GM12878 (cell line): ENCODE measurements around the gene MRGPRF. TPM values are rescaled to one million over a fixed set of nuclear protein-coding genes. Genes with fewer than 3 reads are reported as not detected.

ENCODE experiments used
- ASH2L ChIP-seq: fragments of 300-600, 200-600 bp; sonication (generic); IDR thresholded peaks from 2 replicates; pipeline ENCODE4 v1.6.1; 2017; ENCODE audit warnings: low read depth, mild to moderate bottlenecking, borderline replicate concordance
- BHLHE40 ChIP-seq, 2 experiments: fragments of 450-650 bp in 1 of 2; IDR thresholded peaks; 2 replicates each; pipeline ENCODE4 v1.6.1; 2011 to 2017; ENCODE audit warnings: low read depth in 2 of 2, borderline replicate concordance in 1 of 2, improper control_type of control experiment in 1 of 2, low read length in 1 of 2, mild to moderate bottlenecking in 1 of 2
- BMI1 ChIP-seq: fragments of 450-650 bp; IDR thresholded peaks from 2 replicates; pipeline ENCODE4 v1.6.1; 2016; ENCODE audit warnings: mild to moderate bottlenecking, moderate library complexity, borderline replicate concordance
- CREB1 ChIP-seq: IDR thresholded peaks from 2 replicates; pipeline ENCODE4 v1.6.1; 2012; ENCODE audit warnings: low read depth, mild to moderate bottlenecking, inconsistent platforms
- EED ChIP-seq: sonication (generic); IDR thresholded peaks from 2 replicates; pipeline ENCODE4 v1.6.1; 2016; ENCODE audit warnings: antibody characterized with exemption, low read depth
- KAT2A ChIP-seq: conservative IDR thresholded peaks from 2 replicates; pipeline ENCODE4 v1.6.1; 2011; ENCODE audit warnings: low read depth, low read length; ENCODE audit not compliant: control insufficient read depth
- NR2C1 ChIP-seq: fragments of 450-650 bp; IDR thresholded peaks from 2 replicates; pipeline ENCODE4 v1.6.1; 2017; ENCODE audit warnings: antibody characterized with exemption, mild to moderate bottlenecking, moderate library complexity
- PRDM15 ChIP-seq: fragments of 450-650 bp; formaldehyde crosslinking; IDR thresholded peaks from 2 replicates; pipeline ENCODE4 v1.4.0; 2020; ENCODE audit warnings: mild to moderate bottlenecking, moderate library complexity
- SKIL ChIP-seq: fragments of 450-650 bp; IDR thresholded peaks from 2 replicates; pipeline ENCODE4 v1.6.1; 2017; ENCODE audit warnings: mild to moderate bottlenecking, low read depth, inconsistent platforms; ENCODE audit not compliant: poor library complexity, severe bottlenecking
- SREBF1 ChIP-seq: IDR thresholded peaks from 2 replicates; pipeline ENCODE4 v1.6.1; 2012; ENCODE audit warnings: mild to moderate bottlenecking, low read length
- YY1 ChIP-seq: IDR thresholded peaks from 2 replicates; pipeline ENCODE4 v1.6.1; 2011; ENCODE audit warnings: low read depth, mild to moderate bottlenecking, low read length
- ZNF592 ChIP-seq: fragments of 450-650 bp; IDR thresholded peaks from 2 replicates; pipeline ENCODE4 v1.6.1; 2017; ENCODE audit warnings: mild to moderate bottlenecking, moderate library complexity
- polyA plus RNA-seq, 11 experiments: library from polyadenylated mRNA; depleted of rRNA in 4 of 11; unstranded in 6 of 11; stranded (reverse) in 5 of 11; fragments of >200 nt; fragmentation: Nextera tagmentation in 4 of 11; fragmentation: Illumina TruSeq in 1 of 11; extraction: Ambion mirVana in 4 of 11; extraction: Trizol in 1 of 11; gene quantifications; 1 replicate in 1 of 11; 2 replicates in 10 of 11; pipeline versions ENCODE4 v1.2.1 to v1.2.3, GENCODE V29; 2011 to 2016; ENCODE audit warnings: inconsistent platforms in 2 of 11, missing spikeins in 2 of 11, low read depth in 1 of 11
- total RNA-seq, 4 experiments: library from RNA; depleted of rRNA in 3 of 4; stranded (reverse); fragments of >200 nt in 3 of 4; fragmentation: Illumina TruSeq in 1 of 4; extraction: Trizol in 1 of 4; gene quantifications; 2 replicates each; pipeline versions ENCODE4 v1.2.1 to v1.2.3, GENCODE V29; 2013 to 2021
- TF ChIP-seq, protein P1 (sequence below): fragments of 450-650 bp; IDR thresholded peaks from 2 replicates; pipeline ENCODE4 v1.6.1; 2017; ENCODE audit warnings: mild to moderate bottlenecking

Gene MRGPRF
- total and polyA plus RNA-seq, 10 of the 15 experiments (the other 5 are each of a cell fraction or from before 2014, with no cell fraction given): not detected

DNA sequence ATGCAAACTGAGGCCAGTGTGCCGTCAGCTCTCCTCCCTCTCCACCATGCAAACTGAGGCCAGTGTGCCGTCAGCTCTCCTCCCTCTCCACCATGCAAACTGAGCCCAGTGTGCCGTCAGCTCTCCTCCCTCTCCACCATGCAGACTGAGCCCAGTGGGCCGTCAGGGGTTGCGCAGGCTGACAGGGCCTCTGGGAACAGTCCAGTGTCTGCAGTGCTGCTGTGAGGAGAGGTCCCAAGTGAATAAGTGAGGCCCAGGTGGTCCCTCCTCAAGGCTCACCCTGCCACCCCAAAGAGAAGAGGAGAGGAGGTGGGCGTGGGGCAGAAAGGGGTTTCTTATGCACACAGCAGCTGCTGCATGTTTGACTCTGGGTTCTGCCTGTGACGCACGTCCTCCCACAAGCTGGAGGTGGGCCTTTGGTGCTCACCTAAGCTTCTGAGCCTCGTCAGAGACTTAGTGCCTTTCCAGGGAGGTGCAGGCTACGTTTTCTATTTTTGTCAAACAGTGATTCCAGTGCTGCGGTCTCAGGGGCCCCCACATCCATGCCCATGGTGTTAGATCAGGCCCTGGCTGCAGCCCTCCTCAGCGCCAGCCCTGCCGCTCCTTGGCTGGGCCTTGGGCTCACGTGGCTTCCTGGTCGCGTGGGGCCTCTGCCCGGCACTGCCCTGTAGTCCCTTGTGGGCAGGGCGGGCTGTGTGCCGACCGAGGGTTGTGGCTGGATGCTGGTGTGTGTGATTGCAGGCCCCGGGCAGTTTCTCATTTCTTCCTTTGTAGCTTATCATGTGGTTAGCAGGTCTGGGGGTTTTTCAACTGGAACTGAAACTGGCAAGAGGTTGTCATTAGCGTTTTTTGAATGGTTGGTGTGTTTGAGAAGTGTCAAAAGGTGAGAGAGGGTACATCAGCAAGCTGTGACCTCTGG, 42.8 kb upstream of the MRGPRF start (continued):
- TF ChIP-seq SKIL (peak; percentile 93), YY1 (0 out of 2 replicates have a peak, but pooled peaks have one; percentile 13), CREB1 (peak; percentile 51; the same call in 1 of the 2 replicates), NR2C1 (peak; percentile 64), PRDM15 (no peak), KAT2A (no peak), ZNF592 (no peak), BHLHE40 (IDR thresholded peaks at IDR 0.05; ENCODE audit: borderline replicate concordance in 1 of 2, low read depth in 2 of 2, low read length in 1 of 2) (peak; percentile 91 to 97), BMI1 (peak; percentile 81), ASH2L (peak; percentile 98), SREBF1 (peak; percentile 12; the same call in 1 of the 2 replicates), EED (peak; percentile 94)
- TF ChIP-seq, protein P1, sequence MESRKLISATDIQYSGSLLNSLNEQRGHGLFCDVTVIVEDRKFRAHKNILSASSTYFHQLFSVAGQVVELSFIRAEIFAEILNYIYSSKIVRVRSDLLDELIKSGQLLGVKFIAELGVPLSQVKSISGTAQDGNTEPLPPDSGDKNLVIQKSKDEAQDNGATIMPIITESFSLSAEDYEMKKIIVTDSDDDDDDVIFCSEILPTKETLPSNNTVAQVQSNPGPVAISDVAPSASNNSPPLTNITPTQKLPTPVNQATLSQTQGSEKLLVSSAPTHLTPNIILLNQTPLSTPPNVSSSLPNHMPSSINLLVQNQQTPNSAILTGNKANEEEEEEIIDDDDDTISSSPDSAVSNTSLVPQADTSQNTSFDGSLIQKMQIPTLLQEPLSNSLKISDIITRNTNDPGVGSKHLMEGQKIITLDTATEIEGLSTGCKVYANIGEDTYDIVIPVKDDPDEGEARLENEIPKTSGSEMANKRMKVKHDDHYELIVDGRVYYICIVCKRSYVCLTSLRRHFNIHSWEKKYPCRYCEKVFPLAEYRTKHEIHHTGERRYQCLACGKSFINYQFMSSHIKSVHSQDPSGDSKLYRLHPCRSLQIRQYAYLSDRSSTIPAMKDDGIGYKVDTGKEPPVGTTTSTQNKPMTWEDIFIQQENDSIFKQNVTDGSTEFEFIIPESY: no peak
